Stimulated activated CD4-positive, alpha-beta T cell treated with anti-CD3 and anti-CD28 coated beads, Interleukin-4, amount 100 ng/mL, for 24 hours (primary cell): Measurements from ENCODE around the gene GZMH.
"Not testable (repeated sequence)": the region's sequence is repeated elsewhere in the genome, so short reads cannot be mapped to it uniquely, and the experiment has no call there.

Experiments
- DNase-seq: peaks from one replicate; pipeline ENCODE4 v3.0.0-alpha.2; 2020

Gene GZMH

DNA sequence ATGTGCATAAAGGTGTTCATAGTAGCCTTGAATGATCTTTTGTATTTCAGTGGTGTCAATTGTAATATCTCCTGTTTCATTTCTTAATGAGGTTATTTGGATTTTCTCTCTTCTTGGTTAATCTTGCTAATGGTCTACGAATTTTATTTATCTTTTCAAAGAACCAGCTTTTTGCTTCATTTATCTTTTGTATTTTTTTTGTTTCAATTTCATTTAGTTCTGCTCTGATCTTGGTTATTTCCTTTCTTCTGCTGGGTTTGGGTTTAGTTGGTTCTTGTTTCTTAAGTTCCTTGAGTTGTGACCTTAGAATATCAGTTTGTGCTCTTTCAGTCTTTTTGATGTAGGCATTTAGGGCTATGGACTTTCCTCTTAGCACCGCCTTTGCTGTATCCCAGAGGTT is 18.5 kb downstream of the GZMH start:
- not testable (repeated sequence) for DNase-seq

DNA sequence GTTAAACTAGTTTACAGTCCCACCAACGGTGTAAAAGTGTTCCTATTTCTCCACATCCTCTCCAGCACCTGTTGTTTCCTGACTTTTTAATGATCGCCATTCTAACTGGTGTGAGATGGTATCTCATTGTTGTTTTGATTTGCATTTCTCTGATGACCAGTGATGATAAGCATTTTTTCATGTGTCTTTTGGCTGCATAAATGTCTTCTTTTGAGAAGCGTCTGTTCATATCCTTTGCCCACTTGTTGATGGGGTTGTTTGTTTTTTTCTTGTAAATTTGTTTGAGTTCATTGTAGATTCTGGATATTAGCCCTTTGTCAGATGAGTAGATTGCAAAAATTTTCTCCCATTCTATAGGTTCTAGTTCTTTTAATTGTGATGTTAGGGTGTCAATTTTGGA is 25.1 kb downstream of the GZMH start:
- not testable (repeated sequence) for DNase-seq

DNA sequence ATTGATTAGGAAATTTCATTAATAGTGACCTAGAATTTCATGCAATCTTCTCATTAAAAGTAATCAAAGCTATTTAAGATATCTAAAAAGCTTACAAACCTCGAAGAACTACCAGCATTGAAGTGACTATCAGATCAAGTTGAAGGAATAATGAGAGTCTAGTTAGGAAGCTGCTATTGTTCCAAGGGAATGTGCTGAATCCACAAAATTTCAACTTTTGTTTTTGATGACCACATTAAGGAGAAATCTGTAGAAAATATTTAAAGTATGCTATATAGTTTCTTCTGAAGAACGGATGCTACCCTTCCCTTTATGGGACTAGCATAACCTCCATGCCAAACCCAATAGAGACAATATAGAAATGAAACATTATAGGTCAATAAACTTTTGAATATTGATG is 30.9 kb downstream of the GZMH start:
- DNase-seq, result no peak

DNA sequence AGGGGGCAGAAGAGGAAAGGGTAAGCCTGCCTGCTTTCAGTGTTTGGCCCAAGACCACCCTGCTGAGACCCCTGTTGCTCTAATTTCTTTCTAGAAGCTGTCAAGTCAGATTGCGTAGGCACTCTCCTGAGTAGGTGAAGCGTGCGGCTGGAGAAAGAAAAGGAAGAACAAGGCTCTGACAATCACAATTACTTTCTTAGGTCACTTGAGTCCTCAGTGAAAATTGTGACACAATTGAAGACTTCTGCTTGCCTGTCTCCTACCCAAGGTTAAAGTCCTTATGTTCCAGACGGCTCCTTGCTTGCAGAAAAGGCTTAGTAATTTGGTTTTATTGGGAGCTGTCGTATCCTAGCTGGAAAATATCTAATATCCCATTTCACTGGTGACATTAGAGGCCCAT is 32.7 kb downstream of the GZMH start:
- no peak for DNase-seq

DNA sequence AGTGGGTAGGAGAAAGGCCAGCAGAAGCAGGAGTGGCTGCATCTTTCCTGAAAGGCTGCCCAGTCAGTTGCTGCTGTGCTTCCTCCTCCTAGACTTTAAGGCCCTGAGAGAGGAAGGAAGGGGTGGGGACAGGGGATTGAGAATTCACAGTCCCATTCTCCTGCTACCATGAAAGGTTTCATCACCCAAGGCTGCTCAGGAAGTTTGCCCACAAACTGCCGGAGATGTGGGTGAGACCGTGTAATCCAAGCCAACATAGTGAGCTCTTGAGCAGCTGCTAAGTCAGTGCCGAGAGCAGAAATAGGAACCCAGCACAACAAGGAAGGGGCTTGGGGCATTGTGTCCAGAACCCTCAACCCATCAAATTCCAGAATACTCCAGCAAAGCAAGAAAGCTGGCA is 33.3 kb downstream of the GZMH start, which contains the start of gene CTSG:
CTSG (minus strand) TSS at position 69 of the 400 bp plus-strand sequence; CDS start at position 42, 27 bp downstream.
- DNase-seq, result no peak

DNA sequence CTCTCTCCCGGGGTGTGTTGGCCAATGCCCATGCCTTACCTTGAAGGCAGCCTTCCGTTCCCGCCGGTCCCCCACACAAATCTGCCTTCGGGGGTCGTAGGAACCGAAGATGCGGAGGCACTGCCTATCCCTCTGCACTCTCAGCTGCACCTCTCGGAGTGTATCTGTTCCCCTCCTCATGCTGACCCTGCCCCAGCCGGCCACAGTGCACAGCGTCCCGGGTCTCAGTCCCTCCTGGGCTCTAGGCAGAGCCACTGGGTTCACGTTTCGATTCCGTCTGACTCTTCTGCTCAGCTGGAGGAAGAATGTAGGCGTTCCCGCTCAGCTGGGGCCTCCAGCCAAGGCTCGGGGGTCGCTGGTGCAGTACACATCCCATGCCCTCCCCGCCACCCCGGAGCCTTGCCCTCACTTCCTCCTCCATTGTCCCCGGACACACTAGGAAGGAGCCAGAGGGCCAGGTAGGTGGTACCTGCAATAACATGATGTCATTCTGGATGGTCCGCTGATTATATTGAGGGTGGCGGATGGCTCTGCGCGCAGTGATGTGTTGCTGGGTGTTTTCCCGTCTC is 35.2 kb downstream of the GZMH start:
- DNase-seq, result no peak

DNA sequence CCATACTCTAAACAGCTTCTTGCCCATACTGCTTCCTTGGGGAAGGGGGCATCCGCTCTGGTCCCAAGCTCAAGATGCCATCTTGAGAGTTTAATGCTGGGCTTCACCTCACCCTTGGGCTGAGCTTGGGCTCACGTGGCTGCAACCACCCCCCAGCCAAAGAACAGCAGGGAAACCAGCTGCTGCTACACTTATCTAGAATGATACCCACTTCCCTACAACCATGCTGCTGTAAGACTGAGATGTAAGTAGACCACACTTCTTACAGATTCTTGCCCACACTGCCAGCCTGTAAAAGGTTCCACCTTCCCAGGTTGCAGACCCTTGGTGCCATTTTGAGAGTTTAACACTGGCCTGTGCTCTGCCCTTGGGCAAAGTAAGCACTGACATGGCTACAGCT is 43.2 kb downstream of the GZMH start:
- DNase-seq, result no peak

DNA sequence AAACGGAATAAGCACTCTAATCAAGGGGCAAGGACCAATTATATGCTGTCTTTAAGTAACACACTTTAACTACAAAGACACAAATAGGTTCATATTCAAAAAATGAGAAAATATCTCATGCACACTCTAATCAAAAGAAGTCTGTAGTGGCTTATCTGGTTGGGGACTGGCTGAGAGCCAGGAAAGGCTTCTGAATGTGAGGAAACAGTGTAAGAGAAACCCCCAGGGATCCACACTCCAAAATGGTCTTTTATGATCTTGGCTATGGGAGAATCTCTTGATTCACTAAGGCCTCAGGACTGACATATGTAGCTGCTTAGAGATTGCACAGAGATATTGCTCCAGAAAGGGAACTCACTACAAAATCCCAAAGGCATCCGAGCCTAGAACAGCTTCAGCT is 43.7 kb downstream of the GZMH start:
- DNase-seq, result no peak

DNA sequence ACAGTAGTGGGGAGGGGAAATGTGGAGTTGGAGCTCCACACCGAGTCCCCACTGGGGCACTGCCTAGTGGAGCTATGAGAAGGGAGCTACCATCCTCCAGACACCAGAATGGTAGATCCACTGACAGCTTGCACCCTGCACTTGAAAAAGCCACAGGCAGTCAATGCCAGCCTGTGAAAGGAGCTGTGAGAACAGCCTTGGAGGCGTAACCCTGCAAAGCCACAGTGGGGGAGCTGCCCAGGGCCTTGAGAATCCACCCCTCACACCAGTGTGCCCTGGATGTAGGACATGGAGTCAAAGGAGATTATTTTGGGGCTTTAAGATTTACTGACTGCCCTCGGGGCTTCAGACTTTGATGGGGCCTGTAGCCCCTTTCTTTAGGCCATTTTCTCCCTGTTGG is 46.0 kb downstream of the GZMH start:
- DNase-seq, result no peak

DNA sequence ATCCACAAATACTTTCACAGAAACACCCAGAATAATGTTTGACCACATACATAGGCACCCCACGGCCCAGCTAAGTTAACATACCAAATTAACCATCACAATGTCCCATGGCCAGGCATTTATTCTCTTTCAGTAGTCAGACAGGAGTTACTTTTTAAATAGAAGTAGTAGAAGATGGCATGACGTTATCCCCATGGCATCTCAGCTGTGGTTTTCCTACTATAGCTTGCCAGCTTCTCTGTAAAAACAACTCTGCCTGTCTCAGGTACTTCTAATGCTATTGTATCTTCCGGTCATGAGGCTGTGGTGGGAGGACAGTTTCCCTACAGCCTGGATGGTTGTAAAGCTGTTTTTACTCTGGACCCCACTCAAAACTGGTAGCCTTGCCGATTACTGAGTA is 52.7 kb downstream of the GZMH start:
- no peak for DNase-seq
